Diencephalon (tissue), 1 donor: ENCODE measurements around the gene TTC39B. TPM values are rescaled to one million over a fixed set of nuclear protein-coding genes. Genes with fewer than 3 reads are reported as not detected.

Source experiments
- small RNA-seq: library from RNA; depleted of rRNA; stranded (forward); fragments of <200 nt; gene quantifications from one replicate; pipeline ENCODE3, GENCODE V24; 2014
- total RNA-seq: library from RNA; depleted of rRNA; stranded (reverse); fragments of >200 nt; gene quantifications from one replicate; pipeline ENCODE4 v1.2.3, GENCODE V29; 2014

The TTC39B gene
- total RNA-seq = 11.1 TPM

DNA sequence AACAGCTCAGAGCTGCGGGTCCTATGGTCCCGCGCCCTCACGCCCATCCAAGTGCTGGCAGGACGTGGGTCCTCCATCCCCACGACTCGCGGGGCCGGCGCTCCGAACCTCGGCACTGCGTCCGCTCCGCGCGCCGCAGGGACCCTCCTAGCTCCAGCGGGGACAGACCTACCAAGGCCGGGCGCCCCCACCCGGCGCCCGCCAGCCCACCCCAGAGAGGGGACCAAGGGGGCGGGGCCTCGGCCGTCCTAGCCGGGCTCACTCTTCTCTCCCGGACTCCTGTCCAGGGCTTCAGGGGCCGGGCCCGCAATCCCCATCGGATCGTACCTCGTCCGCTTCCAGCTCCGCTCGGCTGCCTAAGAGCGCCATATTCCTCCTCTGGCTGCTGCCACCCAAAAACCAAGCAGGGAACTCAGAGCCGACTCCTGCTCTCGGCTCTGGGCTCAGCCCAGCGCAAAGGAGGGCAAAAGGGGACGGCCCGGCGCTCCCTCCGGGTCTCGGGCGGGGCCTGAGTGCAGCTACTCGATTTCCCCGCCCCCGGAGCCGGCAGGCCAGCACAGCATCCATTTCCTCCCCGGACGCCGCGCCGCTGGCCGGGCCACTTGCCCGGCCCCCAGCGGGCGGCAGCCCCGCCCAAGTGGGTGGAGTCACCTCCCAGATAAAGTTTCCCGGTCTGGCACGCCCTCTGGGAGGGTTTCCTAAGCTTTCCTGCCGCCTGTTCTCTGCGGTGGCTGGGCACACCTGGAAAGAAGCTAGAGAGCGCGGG is at the start of gene TTC39B:
TTC39B (minus strand) TSS at position 460 of the 766 bp plus-strand sequence; CDS start at position 369, 91 bp downstream.

Small RNA genes lying within 50 kb of the gene (small RNA-seq; reads per million reads assigned to genes)
- not detected for gene RNU6-559P

Other genes with a start within 250 kb of the TTC39B start
- gene SNAPC3, start 115.7 kb upstream of the TTC39B start, total RNA-seq = 75.0 TPM
- 195 TPM for gene PSIP1, start 203.8 kb upstream of the TTC39B start, total RNA-seq
- gene CCDC171, start 245.8 kb upstream of the TTC39B start, total RNA-seq = 21.9 TPM